ENCODE data around the gene ERN1.

- TF ChIP-seq TAF1 (IDR thresholded peaks at IDR 0.05; ENCODE audit: borderline replicate concordance, low read depth, low read length) (no peak), POLR2AphosphoS5 (IDR thresholded peaks at IDR 0.05; ENCODE audit: low read depth, low read length) (no peak), POLR2A (IDR thresholded peaks at IDR 0.05; ENCODE audit: low read depth, low read length) (no peak)
These were observed 122.1 kb downstream of the ERN1 start for GRCh38 chr17:64007838-64008282.

All from GM12892 (cell line).